Spleen (tissue), 7 donors: ENCODE measurements around the gene TMEM19.

Experiments used
- CTCF ChIP-seq, 11 experiments: fragments of 200-600 bp in 7 of 11; fragments of 450-650 bp in 4 of 11; sonication (generic) in 4 of 11; IDR thresholded peaks in 8 of 11; conservative IDR thresholded peaks in 3 of 11; 1 replicate in 7 of 11; 2 replicates in 4 of 11; pipeline versions ENCODE4 v1.4.0 to v1.8.0; 2016 to 2021; ENCODE audit warnings: antibody characterized with exemption in 11 of 11, inconsistent platforms in 4 of 11, mild to moderate bottlenecking in 1 of 11
- POLR2A ChIP-seq, 3 donors: fragments of 450-650 bp; IDR thresholded peaks; one replicate each; pipeline ENCODE4 v1.5.1; 2017; ENCODE audit warnings: antibody characterized with exemption in 3 of 3, mild to moderate bottlenecking in 1 of 3
- donor health status: DM: no; HTN: no; CAD: no; lungs with moderate emphysema.
- donor health status: DM: no; HTN: no; CAD: no.
- donor health status: DM: no; HTN: no; CAD: no.

GRCh38 chr12:71654200-71654599, 31.7 kb upstream of the TMEM19 start:
- TF ChIP-seq CTCF (IDR thresholded peaks at IDR 0.05 in 8 of 11, conservative IDR thresholded peaks at IDR 0.05 in 3 of 11) = no peak
- TF ChIP-seq POLR2A (IDR thresholded peaks at IDR 0.05) = no peak
